Activated CD4-positive, alpha-beta T cell treated with anti-CD3 and anti-CD28 coated beads for 48 hours (primary cell): Measurements from ENCODE around the gene GOLGA6D.
A peak's percentile ranks its signal among the peaks of the same experiment; 100 is the strongest.
"Not testable (repeated sequence)": the region's sequence is repeated elsewhere in the genome, so short reads cannot be mapped to it uniquely, and the experiment has no call there.

Experiments
- DNase-seq: peaks from one replicate; pipeline ENCODE4 v3.0.0-alpha.2; 2020

Gene GOLGA6D

DNA sequence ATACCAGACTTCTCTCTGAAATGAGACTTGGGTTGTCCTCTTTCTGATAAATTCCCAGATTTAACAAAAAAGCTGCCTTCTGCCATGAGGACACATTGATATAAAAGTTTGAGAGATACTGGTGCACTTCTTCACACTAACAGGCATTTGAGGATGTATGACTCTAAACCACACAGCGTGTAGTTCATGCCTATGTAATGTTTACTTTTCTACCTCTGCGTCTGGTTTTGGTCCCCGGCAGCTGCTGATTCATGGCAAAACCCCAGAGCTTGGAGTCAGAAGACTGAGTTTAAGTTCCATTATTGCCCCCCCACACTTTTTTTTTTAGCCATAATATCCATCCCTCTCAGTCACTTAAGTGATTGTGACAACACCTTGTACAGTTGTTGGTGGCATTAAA lies 1.5 kb downstream of the GOLGA6D start:
- not testable (repeated sequence) for DNase-seq

DNA sequence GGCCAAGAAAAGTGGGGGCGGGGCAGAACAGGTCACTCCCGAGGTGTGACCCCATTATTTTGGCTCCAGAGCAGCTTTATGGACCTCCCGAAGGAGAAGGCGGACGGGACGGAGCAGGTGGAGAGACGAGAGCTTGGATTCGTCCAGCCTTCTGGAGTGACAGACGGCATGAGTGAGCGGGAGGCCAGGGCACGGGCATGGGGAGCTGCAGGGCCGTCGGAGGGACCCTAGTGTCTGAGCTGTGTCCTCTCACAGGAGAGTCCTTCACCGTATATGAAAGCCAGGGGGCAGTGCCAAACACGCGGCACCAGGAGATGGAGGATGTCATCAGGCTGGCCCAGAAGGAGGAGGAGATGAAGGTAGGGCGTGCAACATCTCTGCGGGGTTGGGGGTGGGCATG lies 11.0 kb downstream of the GOLGA6D start:
- not testable (repeated sequence) for DNase-seq

DNA sequence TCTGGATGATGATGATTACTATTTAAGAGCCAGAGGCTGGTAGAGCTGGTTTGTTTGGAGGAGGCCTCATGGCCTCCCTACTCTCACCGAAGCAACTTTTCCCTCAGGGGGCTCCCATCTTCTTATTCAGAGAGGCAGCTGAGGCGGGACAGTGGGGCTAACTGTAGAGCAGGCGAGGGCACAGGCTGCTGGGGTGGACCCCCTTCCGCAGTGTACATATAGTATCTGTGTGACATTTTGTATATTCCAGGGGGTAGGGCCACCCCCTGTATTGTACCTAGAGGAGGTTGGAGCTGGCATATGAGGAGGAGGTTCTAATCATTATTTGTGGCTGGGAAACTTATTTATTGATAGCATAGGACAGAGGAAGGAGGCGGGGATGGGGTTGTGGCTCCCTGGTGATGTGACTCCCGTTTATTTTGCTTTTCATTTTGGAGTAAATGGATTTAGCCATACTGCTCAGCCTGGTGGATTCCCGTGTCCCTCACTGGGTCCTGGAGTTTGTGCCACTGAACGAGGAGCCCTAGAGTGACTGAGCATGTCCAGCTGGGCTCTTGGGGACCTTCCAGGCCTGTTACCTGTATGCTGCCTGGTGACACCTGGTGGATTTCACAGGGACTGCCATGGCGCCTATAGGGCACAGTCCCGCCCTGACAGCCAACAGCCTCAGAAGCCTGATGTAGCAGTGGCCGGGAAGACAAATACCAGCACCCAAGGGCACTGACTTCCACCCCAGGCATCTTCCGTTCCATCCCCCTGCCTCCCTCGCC lies 16.1 kb downstream of the GOLGA6D start:
- DNase-seq: not testable (repeated sequence)

DNA sequence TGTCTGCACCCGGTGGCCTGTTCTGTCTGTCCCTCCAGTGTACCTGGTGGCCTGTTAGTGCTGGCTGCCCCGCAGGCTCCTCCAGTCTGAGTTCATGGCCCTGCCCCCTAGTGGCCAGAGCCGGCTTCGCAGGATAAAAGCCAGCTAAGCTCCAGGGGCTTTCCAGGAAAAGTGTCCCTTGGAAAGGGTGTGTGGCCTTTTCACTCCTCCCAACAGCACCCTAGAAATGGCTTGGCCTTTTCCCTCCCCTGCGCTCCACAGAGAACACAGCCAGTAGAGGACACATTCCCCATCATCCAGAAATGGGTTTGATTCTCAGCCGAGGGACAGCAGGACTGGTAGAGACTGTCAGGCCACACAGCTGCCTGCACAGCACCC lies 16.7 kb downstream of the GOLGA6D start:
- peak; percentile 75 for DNase-seq

DNA sequence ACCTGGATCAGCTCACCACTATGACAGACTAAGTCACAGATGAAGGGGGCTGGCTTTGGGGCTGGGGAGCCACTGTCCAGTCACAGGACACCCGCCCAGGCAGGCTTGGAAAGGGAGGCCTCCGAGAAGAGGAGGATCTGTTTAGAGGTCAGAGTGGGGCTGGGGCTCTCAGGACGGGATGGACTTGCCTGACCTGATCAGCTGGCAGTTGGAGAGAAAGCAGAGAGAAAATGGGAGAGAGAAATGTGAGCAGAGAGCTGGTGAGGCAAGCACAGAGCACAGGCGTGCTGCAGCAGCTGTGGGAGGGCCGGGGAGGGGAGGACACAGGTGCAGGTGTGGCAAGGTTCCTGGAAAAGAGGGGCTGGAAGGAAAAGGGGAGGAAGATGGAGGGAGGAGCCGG lies 17.4 kb downstream of the GOLGA6D start:
- DNase-seq: not testable (repeated sequence)

DNA sequence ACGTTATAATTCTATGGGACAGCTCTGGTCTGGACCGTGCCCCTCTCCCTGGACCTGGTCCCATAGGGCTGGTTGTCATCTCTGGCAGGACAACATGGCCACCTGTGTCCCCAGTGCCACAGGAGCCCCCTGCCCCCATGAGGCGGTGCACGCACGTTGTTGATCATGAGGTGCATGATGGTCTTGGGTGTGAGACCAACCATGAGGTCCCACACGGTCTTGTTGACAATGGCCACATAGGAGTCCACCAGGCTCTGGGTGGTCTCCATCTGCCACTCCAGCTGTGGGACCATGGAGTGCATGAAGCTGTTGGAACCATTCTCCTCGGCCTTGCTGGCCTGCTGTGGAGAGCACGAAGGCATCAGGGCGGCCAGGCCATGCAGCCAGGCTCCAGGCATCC lies 19.7 kb downstream of the GOLGA6D start:
- no peak for DNase-seq

DNA sequence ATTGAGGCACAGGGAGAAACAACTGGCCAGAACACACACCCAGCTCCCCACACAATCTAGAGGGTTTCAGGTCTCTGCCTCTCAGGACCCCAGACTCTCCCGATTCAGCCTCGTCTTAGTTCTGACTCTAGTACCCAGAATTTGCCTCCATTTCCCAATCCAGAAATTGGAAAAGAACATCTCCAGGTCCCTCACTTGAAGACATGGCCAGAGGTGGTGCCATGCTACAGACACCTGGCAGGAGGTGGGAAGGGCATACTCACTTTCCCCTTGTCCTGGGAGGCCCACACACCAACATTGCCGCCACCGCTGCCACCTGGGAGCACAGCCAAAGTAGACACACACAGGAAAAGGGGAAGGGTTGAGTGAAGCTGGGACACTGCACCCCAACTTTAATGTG lies 20.1 kb downstream of the GOLGA6D start:
- not testable (repeated sequence) for DNase-seq

DNA sequence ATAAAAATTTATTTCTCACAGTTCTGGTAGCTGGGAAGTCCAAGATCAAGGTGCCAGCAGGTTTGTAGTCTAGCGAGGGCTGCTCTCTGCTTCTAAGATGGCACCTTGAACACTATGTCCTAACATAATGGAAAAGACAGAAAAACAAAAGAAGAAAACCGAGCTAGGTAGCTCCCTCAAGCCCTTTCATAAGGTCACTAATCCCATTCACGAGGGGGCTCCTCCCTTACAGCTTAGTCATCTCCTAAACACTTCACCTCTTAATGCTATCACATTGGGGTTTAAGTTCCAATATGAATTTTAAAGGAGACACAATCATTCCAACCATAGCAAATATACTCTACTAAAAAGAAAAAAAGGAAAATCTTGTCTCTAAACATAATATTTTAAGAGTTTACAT lies 23.6 kb downstream of the GOLGA6D start:
- DNase-seq: no peak

DNA sequence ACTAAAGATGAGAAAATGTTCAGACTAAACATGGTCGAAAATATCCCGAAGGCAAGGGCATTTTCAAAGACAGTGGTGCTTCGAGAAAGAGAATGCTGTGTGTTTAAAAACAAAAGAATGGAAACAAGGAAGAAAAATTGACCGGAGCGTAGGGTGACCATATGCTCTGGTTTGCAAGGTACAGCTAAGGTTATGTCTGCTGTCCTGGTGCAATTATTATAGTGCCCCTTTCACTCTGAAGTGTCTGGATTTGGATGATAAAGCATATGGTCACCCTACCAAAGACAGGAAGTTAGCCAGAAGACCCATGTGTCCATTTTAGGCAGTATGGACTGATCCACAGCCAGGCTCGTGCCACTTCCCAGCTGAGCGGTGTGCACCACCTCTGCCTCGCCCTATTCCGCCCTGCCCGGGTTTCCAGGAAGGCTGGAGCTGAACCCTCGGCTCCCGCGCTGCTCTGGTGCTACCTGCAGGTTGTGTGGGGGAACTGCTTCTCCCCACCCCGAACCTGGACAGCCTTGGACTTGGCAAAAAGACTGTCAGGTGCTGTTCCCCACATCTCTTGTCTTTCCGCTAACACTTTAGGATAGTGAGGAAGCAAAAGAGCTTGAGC lies 25.2 kb downstream of the GOLGA6D start:
- peak; percentile 48 for DNase-seq

DNA sequence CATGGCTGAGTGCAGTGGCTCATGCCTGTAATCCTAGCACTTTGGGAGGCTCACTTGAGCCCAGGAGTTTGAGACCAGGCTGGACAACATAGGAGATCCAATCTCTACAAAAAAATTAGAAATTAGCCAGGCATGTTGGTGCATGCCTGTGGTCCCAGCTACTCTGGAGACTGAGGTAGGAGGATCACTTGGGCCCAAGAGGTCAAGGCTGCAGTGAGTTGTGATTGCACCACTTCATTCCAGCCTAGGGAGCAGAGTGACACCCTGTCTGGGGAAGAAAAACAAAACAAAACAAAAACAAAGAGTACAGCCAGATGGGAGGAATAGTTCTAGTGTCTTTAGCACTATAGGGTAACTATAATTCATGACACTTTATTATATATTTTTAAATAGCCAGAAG lies 27.1 kb downstream of the GOLGA6D start:
- DNase-seq: no peak

DNA sequence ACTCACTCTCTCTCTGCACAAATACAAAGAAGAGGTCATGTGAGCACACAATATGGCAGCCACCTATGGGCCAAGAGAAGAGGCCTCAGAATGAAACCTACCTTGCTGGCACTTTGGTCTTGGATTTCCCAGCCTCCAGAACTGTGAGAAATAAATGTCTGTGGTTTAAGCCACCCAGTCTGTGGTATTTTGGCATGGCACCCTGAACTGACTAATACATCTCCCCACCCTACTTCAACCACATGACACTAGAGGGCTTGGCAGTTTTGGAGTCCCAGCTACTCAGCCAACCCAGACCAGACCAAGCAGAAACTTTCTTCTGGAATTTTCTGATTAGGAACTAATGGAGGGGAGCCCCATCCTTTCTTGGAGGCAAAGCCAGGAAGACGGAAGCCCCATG lies 29.9 kb downstream of the GOLGA6D start:
- DNase-seq: not testable (repeated sequence)

DNA sequence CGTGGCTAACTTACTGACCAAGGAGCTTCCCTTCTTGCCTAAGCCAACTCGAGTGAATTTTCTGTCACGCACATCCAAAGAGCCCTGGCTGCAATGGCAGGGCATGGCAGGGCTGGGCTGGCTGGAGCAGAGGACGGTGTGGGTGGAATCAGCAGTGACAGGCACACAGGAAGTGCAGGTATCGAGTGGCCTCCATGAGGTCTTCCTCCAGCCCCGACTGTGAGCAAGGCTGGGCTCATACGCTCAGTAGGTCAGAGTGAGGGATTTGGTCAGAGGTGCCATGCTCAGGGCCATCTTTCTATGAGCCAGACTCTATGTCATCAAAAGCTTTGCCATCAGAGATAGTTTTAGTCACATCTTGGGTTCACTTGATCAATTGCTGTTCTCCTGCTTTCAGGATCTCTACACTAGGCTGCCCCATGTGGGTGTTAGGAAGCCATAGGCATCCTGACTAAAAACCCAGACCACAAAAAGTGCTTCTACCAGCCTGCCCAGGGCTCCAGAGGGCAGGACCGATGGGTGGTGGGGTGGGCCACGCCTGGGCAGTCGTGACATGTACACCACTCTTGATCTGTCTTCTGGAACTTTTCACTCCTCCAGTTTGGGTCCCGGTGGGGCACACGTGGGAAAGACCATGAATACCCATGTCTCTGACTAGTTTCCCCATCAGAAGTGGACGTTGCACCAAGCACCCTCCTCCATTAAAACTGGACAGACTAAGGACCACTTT lies 30.6 kb downstream of the GOLGA6D start:
- no peak for DNase-seq

DNA sequence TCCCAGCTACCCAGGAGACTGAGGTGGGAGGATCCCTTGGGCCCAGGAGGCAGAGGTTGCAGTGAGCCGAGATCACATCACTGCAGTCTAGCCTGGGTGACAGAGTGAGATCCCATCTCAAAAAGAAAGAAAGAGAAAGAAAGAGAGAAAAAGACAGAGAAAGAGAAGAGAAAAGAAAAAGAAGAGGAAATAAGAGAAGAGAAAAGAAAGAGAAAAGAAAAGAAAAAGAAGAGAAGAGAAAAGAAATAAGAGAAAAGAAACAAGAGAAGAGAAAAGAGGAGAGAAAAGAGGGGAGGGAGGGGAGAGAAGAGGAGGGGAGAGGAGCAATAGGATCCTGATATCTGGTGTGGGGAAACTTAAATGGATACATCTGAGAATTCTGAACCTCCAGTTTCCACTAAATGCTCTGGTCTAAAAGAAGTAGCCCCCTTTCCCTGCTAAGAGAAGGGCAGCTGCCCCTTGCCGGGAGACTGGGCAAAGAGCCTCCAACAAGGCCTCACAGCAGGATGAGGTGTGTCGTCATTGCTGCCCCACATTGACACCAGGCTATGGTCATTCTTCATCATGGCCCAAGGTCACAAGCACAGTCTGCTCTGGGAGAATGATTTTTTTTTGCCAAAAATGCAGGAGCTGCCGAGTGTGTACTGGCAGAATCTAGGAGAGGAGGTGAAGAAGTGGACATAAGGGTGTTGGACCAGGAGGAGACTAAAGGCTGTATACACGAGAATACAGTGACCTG lies 32.1 kb downstream of the GOLGA6D start:
- no peak for DNase-seq

DNA sequence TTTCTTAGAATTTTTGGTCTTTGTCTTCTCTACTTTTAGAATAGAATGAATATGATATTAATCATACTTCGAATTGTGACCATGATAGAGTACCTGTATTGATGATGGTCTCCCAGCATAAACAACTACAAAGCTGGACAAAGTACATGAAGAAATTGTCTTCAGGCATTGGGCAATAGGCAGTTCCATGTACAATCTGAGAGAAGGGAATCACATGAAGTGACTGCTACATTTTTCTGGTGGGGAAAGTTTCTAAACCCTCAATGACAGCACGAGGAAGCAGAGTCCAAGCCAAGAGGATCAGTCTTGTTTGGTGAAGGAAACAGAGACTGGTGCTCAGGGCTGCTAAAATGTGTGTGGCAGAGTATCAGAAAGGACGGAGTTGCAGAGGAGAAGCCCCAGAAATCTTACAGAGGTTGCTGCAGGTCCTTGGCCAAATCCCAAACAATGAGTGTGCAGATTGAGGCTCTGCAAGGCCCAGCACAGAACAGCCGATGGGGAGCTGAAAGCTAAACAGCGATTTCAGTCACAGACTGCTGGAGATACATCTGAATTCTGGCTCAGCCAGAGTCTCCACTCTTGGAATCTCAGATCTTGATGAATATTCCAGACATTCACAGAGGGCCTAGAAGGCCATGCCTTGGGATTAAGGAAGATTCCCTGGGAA lies 36.7 kb downstream of the GOLGA6D start:
- not testable (repeated sequence) for DNase-seq

DNA sequence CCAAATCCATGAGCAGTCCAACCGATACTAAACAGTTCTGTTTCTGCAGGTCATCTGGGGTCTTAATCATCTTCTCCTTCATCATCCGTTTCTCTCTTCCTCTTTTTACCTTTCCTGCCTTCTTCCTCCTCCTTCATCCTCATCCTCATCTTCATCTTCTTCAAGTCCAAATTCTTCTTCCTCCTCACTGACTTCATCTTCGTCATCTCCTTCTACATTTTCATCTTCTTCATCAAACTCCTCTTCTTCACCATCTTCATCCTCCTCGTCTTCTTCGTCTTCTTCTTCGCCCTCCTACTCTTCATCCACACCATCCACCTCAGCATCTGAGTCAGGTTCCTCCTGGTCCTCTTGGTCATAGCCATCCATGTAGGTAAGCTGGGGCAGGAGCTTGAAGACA lies 39.1 kb downstream of the GOLGA6D start:
- DNase-seq: no peak

DNA sequence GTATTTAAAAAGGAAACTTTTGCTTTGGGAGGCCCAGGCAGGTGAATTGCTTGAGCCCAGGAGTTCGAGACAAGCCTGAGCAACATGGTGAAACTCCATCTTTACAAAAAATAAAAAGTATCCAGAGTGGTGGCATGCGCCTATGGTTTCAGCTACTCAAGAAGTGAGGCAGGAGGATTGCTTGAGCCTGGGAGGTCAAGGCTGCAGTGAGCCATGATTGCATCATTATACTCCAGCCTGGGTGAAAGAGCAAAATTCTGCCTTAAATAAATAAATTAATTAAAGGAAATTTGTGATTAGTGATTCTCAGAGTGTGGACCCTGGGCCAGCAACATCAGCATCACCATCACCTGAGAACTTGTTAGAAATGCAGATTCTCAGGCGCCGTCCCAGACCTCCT lies 43.3 kb downstream of the GOLGA6D start:
- DNase-seq: no peak

DNA sequence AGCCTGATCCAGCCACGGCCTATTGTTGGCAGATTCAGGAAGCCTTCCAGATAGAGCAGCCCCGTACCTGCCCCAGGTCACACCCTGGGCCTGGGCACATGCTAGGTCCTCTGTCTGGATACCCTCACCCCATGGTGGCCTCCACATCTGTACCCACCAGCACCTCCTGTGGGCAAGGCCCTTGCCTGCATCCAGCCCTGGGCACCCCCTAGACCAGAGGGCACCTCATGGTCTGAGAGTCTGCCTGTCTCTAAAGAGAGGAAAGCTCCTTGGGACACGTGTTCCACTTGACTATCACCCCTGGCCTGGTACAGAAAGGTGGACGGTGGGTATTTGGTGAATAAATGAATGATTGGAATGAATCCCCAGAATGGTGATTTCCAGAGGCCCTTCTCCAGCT lies 44.4 kb downstream of the GOLGA6D start:
- DNase-seq: no peak

DNA sequence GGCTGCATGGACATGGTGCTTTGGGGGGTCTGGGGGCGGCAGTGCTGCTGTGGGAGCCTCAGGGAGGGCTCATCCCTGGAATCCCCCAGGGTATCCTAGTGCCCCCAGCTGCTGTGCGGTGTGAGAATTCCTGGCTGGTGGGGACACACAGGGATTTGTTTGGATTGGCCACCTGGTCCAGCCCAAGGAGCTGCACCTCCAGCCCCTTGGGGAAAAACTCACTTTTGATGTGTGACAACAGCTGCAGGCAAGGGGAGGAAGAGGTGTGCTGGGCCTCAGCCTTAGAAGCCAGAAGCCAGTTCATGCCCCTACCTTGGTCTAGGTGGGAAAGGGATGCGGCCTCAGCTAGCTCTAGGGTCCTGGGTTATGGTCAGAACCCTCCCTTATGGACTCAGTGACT lies 44.9 kb downstream of the GOLGA6D start:
- no peak for DNase-seq

DNA sequence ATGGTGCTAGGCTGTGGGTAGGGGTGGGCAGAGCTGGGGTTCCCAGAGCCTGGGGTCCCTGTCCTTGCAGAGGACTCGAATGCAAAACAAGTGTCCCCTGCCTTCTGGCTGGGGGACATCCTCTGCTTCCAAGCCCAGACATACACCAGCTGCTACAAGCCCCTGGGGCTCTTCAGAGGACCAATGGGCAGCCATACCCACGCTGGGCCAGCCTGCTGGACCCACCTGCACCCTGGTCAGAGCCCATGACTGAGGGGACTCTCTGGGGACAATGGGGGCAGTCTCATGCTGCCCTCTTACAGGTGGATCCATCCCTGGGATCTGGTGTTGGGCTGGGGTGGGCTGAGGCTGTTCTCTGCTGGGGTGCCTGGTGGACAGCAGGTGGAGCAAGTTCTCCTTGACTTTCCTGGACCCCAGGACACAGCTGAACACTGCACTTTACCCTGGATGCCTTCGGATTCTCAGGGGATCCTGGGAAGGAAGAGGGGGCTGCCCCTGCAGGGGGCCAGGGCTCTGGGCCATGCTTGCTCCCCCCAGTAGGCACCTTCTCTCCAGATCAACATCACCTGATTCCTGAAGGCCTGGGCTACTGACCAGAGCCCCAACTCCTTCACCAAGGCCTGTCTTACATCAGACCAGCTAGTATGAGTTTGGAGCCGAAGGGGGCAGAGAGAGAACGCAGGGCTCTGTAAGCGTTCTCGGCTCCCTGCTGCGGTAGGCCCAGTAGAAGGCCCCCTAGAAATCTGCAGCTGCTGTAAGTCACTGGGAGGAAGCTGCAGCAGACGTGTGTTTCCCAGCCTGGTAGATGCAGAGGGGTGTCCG lies 46.1 kb downstream of the GOLGA6D start:
- no peak for DNase-seq

DNA sequence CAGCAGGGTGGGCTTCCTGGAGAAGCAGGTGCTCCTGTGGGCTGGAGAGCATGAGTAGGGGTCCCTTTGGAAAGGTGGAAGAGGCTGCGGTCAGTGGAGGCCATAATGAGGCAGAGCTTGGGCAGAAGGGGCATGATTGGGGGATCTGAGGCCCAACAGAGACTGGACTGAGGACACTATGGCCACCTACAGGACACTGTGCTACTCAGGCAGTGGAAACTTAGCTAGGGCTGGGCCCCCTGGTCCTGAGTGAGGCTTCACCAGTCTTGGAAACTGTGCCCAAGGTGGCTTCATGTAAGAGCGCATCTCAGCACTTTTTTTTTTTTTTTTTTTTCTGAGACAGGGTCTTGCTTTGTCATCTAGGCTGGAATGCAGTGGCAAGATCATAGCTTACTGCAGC lies 46.9 kb downstream of the GOLGA6D start:
- DNase-seq: no peak

DNA sequence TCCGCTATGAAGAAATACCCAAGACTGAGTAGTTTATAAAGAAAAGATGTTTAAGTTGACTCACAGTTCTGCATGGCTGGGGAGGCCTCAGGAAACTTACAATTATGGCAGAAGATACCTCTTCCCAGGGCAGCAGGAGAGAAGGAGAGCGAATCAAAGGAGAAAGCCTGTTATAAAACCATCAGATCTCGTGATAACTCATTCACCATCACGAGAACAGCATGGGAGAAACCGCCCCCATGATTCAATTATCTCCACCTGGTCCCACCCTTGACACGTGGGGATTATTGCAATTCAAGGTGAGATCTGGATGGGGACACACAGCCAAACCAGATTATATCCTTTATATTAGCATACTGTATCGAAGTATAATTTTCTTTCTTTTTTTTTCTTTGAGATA lies 49.5 kb downstream of the GOLGA6D start:
- DNase-seq: not testable (repeated sequence)
